ENCODE measurements around the gene P4HTM.
A peak's percentile ranks its signal among the peaks of the same experiment; 100 is the strongest.

P4HTM gene

GRCh38 chr3:48983096-48983495 is 6.9 kb upstream of the P4HTM start:
- Histone ChIP-seq H2BK120ac (ENCODE audit: low read depth, low read length) (no peak overlapping the region), H3K4ac (ENCODE audit: low read length) (no peak overlapping the region), H2AK5ac (ENCODE audit: low read depth, low read length) (no peak overlapping the region), H3K9ac (ENCODE audit: low read depth, low read length, poor library complexity) (no peak overlapping the region), H2AFZ (ENCODE audit: low read length) (no peak overlapping the region), H3K9me3 (replicated peaks in 1 of 2; ENCODE audit: control insufficient read depth in 2 of 2, insufficient read depth in 1 of 2, low read depth in 1 of 2, low read length in 2 of 2) (no peaks in the 10 kb centered on the region), H3K14ac (ENCODE audit: low read length) (no peak overlapping the region), H3K27ac (replicated peaks; ENCODE audit: low read length) (no peak overlapping the region), H3K18ac (ENCODE audit: low read length) (no peak overlapping the region), H4K91ac (ENCODE audit: low read depth, low read length, poor library complexity) (no peak overlapping the region), H3K79me1 (ENCODE audit: low read depth, low read length) (peaks cover 5% of the 10 kb centered on the region), H2BK12ac (ENCODE audit: low read length) (no peak overlapping the region), H2BK5ac (ENCODE audit: low read length) (no peak overlapping the region), H2BK15ac (ENCODE audit: low read length) (no peak overlapping the region), H3K27me3 (ENCODE audit: control insufficient read depth in 3 of 3, insufficient read depth in 3 of 3, low read depth in 1 of 3, low read length in 3 of 3) (no peaks in the 10 kb centered on the region), H3K4me3 (ENCODE audit: low read length in 2 of 2) (no peak overlapping the region), H4K8ac (ENCODE audit: low read depth, low read length) (no peak overlapping the region), H3K23ac (ENCODE audit: low read depth, low read length, poor library complexity) (no peak overlapping the region), H3K4me1 (ENCODE audit: control insufficient read depth in 2 of 2, insufficient read depth in 1 of 2, low read depth in 1 of 2, low read length in 2 of 2) (no peaks in the 10 kb centered on the region), H3K4me2 (ENCODE audit: insufficient read depth, low read length, poor library complexity, severe bottlenecking) (no peak overlapping the region), H3K36me3 (replicated peaks in 1 of 2; ENCODE audit: control insufficient read depth in 2 of 2, insufficient read depth in 2 of 2, low read length in 2 of 2) (peaks cover 44 to 80% of the 10 kb centered on the region in 2 donors)
- DNase-seq (ENCODE audit: low spot score), result no peak
- WGBS, 2 donors (ENCODE audit: extremely low coverage in 2 of 2, insufficient read length in 2 of 2, insufficient replicate concordance in 1 of 2), result no CpG with 5 or more reads among the region's 4 CpGs

- H2BK5ac ChIP-seq (ENCODE audit: low read length), result no peak overlapping the region
- H3K9ac ChIP-seq (ENCODE audit: low read depth, low read length, poor library complexity), result no peak overlapping the region
- H2BK15ac ChIP-seq (ENCODE audit: low read length), result no peak overlapping the region
- H3K14ac ChIP-seq (ENCODE audit: low read length), result no peak overlapping the region
- H3K36me3 ChIP-seq (replicated peaks in 1 of 2; ENCODE audit: control insufficient read depth in 2 of 2, insufficient read depth in 2 of 2, low read length in 2 of 2), result peaks cover 36 to 69% of the 10 kb centered on the region in 2 donors
- no peak overlapping the region for H3K4me3 ChIP-seq (ENCODE audit: low read length in 2 of 2)
- H3K27ac ChIP-seq (replicated peaks; ENCODE audit: low read length), result no peak overlapping the region
- no peaks in the 10 kb centered on the region for H3K27me3 ChIP-seq (ENCODE audit: control insufficient read depth in 3 of 3, insufficient read depth in 3 of 3, low read depth in 1 of 3, low read length in 3 of 3)
- no peak for DNase-seq (ENCODE audit: low spot score)
- H3K9me3 ChIP-seq (replicated peaks in 1 of 2; ENCODE audit: control insufficient read depth in 2 of 2, insufficient read depth in 1 of 2, low read depth in 1 of 2, low read length in 2 of 2), result no peaks in the 10 kb centered on the region
- no peak overlapping the region for H3K4me2 ChIP-seq (ENCODE audit: insufficient read depth, low read length, poor library complexity, severe bottlenecking)
- no peak overlapping the region for H4K91ac ChIP-seq (ENCODE audit: low read depth, low read length, poor library complexity)
- no peak overlapping the region for H2AFZ ChIP-seq (ENCODE audit: low read length)
- no peak overlapping the region for H4K8ac ChIP-seq (ENCODE audit: low read depth, low read length)
- no peak overlapping the region for H3K4ac ChIP-seq (ENCODE audit: low read length)
- no peak overlapping the region for H2BK12ac ChIP-seq (ENCODE audit: low read length)
- H3K18ac ChIP-seq (ENCODE audit: low read length), result no peak overlapping the region
- no peak overlapping the region for H3K23ac ChIP-seq (ENCODE audit: low read depth, low read length, poor library complexity)
- H3K79me1 ChIP-seq (ENCODE audit: low read depth, low read length), result peaks cover 7% of the 10 kb centered on the region
- peaks cover 5 to 6% of the 10 kb centered on the region in 2 donors for H3K4me1 ChIP-seq (ENCODE audit: control insufficient read depth in 2 of 2, insufficient read depth in 1 of 2, low read depth in 1 of 2, low read length in 2 of 2)
- no peak overlapping the region for H2AK5ac ChIP-seq (ENCODE audit: low read depth, low read length)
- H2BK120ac ChIP-seq (ENCODE audit: low read depth, low read length), result no peak overlapping the region
Measured at GRCh38 chr3:48984663-48985062, 5.4 kb upstream of the P4HTM start.

DNA sequence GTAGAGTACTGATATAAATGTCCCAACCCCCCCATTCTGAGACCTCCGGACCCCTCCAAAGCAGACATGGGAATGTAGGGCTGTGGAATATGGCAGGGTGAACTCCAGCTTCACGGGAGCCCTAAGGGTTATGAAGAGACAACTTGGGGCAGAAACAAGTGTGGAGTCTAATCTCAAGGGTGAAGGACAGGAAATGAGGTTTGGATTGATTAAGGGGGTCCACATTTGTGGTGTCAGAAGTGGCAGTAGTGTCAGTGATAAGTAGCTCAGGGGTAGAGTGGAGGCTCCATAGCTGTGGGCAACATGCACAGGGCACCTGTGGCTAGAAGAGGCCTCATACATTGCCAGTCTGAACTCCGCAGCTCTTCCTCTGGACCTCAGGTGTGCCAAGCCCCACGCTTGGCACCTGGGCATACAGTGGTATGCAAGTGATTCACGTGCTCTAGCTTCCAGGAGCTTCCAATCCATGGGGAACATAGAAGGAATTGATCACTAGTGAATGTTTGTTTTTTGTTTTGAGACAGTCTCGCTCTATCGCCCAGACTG is 4.1 kb upstream of the P4HTM start:
- Histone ChIP-seq H4K8ac (ENCODE audit: low read depth, low read length) (no peak overlapping the region), H3K36me3 (replicated peaks in 1 of 2; ENCODE audit: control insufficient read depth in 2 of 2, insufficient read depth in 2 of 2, low read length in 2 of 2) (peaks cover 30 to 58% of the 10 kb centered on the region in 2 donors), H3K23ac (ENCODE audit: low read depth, low read length, poor library complexity) (no peak overlapping the region), H3K4ac (ENCODE audit: low read length) (no peak overlapping the region), H3K9ac (ENCODE audit: low read depth, low read length, poor library complexity) (no peak overlapping the region), H4K91ac (ENCODE audit: low read depth, low read length, poor library complexity) (no peak overlapping the region), H2BK15ac (ENCODE audit: low read length) (no peak overlapping the region), H3K9me3 (replicated peaks in 1 of 2; ENCODE audit: control insufficient read depth in 2 of 2, insufficient read depth in 1 of 2, low read depth in 1 of 2, low read length in 2 of 2) (no peaks in the 10 kb centered on the region), H3K18ac (ENCODE audit: low read length) (no peak overlapping the region), H2BK5ac (ENCODE audit: low read length) (no peak overlapping the region), H3K14ac (ENCODE audit: low read length) (no peak overlapping the region), H2AFZ (ENCODE audit: low read length) (no peak overlapping the region), H3K79me1 (ENCODE audit: low read depth, low read length) (peaks cover 12% of the 10 kb centered on the region), H2BK12ac (ENCODE audit: low read length) (no peak overlapping the region), H3K4me3 (ENCODE audit: low read length in 2 of 2) (no peak overlapping the region), H2AK5ac (ENCODE audit: low read depth, low read length) (no peak overlapping the region), H3K27me3 (ENCODE audit: control insufficient read depth in 3 of 3, insufficient read depth in 3 of 3, low read depth in 1 of 3, low read length in 3 of 3) (no peaks in the 10 kb centered on the region), H3K4me2 (ENCODE audit: insufficient read depth, low read length, poor library complexity, severe bottlenecking) (no peak overlapping the region), H3K27ac (replicated peaks; ENCODE audit: low read length) (no peak overlapping the region), H3K4me1 (ENCODE audit: control insufficient read depth in 2 of 2, insufficient read depth in 1 of 2, low read depth in 1 of 2, low read length in 2 of 2) (peaks cover 5 to 12% of the 10 kb centered on the region in 2 donors), H2BK120ac (ENCODE audit: low read depth, low read length) (no peak overlapping the region)
- no CpG with 5 or more reads among the region's 7 CpGs for WGBS, 2 donors (ENCODE audit: extremely low coverage in 2 of 2, insufficient read length in 2 of 2, insufficient replicate concordance in 1 of 2)
- DNase-seq (ENCODE audit: low spot score), result no peak

DNA sequence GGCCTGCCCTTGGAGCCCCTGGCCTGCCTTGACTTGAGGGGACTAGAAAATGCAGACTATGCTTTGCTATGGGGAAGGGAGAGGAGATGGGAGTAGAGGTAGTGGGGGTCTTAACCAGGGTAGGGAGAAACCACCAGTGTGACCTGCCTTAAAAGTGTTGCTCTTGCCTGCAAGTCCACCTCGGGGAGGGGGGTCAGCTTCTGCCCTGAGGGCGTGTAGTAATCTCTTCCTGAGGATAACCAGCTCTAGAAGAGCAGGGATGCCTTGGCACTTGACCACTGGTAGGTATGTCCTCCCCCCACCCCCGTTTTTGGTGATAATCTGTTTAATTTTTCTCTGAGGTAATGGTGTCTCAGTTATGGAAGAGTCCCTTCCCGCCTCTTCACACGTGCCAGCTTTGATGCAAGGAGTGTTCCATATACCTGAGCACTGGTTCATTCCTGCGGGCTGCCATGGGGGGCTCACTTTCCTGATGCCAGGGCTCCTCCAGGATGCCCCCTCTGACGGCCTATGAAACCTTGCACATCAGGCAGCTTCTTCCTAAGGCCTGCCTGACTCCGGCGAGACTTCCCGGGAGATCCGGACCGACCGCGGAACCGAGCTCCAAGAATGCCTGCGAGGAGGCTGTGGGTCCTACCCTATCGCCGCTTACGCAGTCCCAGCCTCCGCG is 780 bp upstream of the P4HTM start:
- H3K79me1 ChIP-seq (ENCODE audit: low read depth, low read length), result peaks cover 10% of the 10 kb centered on the region
- peaks cover 13 to 19% of the 10 kb centered on the region in 2 donors for H3K4me1 ChIP-seq (ENCODE audit: control insufficient read depth in 2 of 2, insufficient read depth in 1 of 2, low read depth in 1 of 2, low read length in 2 of 2)
- H2BK15ac ChIP-seq (ENCODE audit: low read length), result peak overlapping the region; percentile 87
- H2BK12ac ChIP-seq (ENCODE audit: low read length), result peak overlapping the region; percentile 30
- peaks cover 13 to 35% of the 10 kb centered on the region in 2 donors for H3K36me3 ChIP-seq (replicated peaks in 1 of 2; ENCODE audit: control insufficient read depth in 2 of 2, insufficient read depth in 2 of 2, low read length in 2 of 2)
- H2BK5ac ChIP-seq (ENCODE audit: low read length), result peak overlapping the region; percentile 91
- peak overlapping the region; percentile 15 for H3K4ac ChIP-seq (ENCODE audit: low read length)
- H3K27ac ChIP-seq (replicated peaks; ENCODE audit: low read length), result peak overlapping the region; percentile 93
- peak overlapping the region; percentile 93 for H3K4me2 ChIP-seq (ENCODE audit: insufficient read depth, low read length, poor library complexity, severe bottlenecking)
- peak overlapping the region; percentile 9 for H4K91ac ChIP-seq (ENCODE audit: low read depth, low read length, poor library complexity)
- H3K27me3 ChIP-seq (ENCODE audit: control insufficient read depth in 3 of 3, insufficient read depth in 3 of 3, low read depth in 1 of 3, low read length in 3 of 3), result no peaks in the 10 kb centered on the region
- no peak for DNase-seq (ENCODE audit: low spot score)
- no peak overlapping the region for H4K8ac ChIP-seq (ENCODE audit: low read depth, low read length)
- peak overlapping the region; percentile 93 for H2AFZ ChIP-seq (ENCODE audit: low read length)
- no CpG with 5 or more reads among the region's 21 CpGs for WGBS, 2 donors (ENCODE audit: extremely low coverage in 2 of 2, insufficient read length in 2 of 2, insufficient replicate concordance in 1 of 2)
- peak overlapping the region; percentile 83 for H3K14ac ChIP-seq (ENCODE audit: low read length)
- H3K4me3 ChIP-seq (ENCODE audit: low read length in 2 of 2), result peak overlapping the region; percentile 64 to 99
- peak overlapping the region; percentile 99 for H3K9ac ChIP-seq (ENCODE audit: low read depth, low read length, poor library complexity)
- peak overlapping the region; percentile 97 for H3K23ac ChIP-seq (ENCODE audit: low read depth, low read length, poor library complexity)
- H2BK120ac ChIP-seq (ENCODE audit: low read depth, low read length), result no peak overlapping the region
- H3K18ac ChIP-seq (ENCODE audit: low read length), result peak overlapping the region; percentile 97
- peak overlapping the region; percentile 90 for H2AK5ac ChIP-seq (ENCODE audit: low read depth, low read length)
- H3K9me3 ChIP-seq (replicated peaks in 1 of 2; ENCODE audit: control insufficient read depth in 2 of 2, insufficient read depth in 1 of 2, low read depth in 1 of 2, low read length in 2 of 2), result no peaks in the 10 kb centered on the region
